HuH-7.5 (cell line): ENCODE results near the gene GPR161.

ENCODE experiments used
- DNase-seq: peaks from one replicate; pipeline ENCODE4 v3.0.0; 2011; ENCODE audit warnings: low spot score

The GPR161 gene

DNA sequence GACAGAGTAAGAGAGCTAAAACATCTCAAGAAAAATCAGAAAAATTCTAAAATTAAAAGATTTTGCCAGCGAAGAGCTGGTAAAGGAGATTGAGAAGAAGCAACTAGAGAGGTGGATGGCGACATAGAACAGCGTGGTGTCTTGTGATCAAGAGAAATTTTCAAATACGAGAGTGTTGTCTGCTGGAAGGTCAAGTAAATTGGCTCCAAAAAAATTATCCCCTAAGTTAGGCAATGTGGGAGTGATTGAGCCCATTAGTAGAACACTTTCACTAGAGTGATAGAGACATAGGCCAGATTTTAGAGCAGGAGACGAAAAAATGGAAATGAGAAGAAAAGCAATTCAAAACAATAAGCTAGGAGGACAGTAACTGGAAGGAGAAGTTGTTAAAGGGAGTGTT lies 105.5 kb downstream of the GPR161 start:
- DNase-seq, result no peak
